Heart right ventricle (tissue), 16 donors: Measurements from ENCODE around the gene CCSER1. TPM values are rescaled to one million over a fixed set of nuclear protein-coding genes. Genes with fewer than 3 reads are reported as not detected.

Source experiments
- ATAC-seq, 8 donors: fragments of 200-7000 bp; cut with Tn5 transposase; one replicate each; pipeline ENCODE4 v1.9.1; 2020; ENCODE audit warnings: mild to moderate bottlenecking in 8 of 8, moderate library complexity in 8 of 8, moderate number of reproducible peaks in 1 of 8
- DNase-seq, 2 donors: peaks; one replicate each; pipeline ENCODE4 v3.0.0-alpha.2; 2020
- H3K27ac ChIP-seq, 10 donors: fragments of 200-600 bp; sonication (generic) in 2 of 10; one replicate each; pipeline versions ENCODE4 v1.5.0 to v1.8.0; 2020 to 2022; ENCODE audit warnings: mild to moderate bottlenecking in 3 of 10
- H3K27me3 ChIP-seq, 7 donors: fragments of 200-600 bp; one replicate each; pipeline ENCODE4 v1.8.0; 2021 to 2022; ENCODE audit warnings: mild to moderate bottlenecking in 2 of 7
- H3K36me3 ChIP-seq, 9 donors: fragments of 200-600 bp; sonication (generic) in 1 of 9; one replicate each; pipeline versions ENCODE4 v1.5.0 to v1.8.0; 2020 to 2022; ENCODE audit warnings: mild to moderate bottlenecking in 2 of 9
- H3K4me1 ChIP-seq, 9 donors: fragments of 200-600 bp; sonication (generic) in 1 of 9; one replicate each; pipeline versions ENCODE4 v1.5.0 to v1.8.0; 2020 to 2022; ENCODE audit warnings: mild to moderate bottlenecking in 4 of 9
- H3K4me3 ChIP-seq, 10 donors: fragments of 200-600 bp; sonication (generic) in 2 of 10; one replicate each; pipeline versions ENCODE4 v1.5.0 to v1.8.0; 2020 to 2022; ENCODE audit warnings: mild to moderate bottlenecking in 7 of 10, moderate library complexity in 2 of 10
- H3K9me3 ChIP-seq, 11 donors: fragments of 200-600 bp in 10 of 11; sonication (generic) in 2 of 11; one replicate each; pipeline versions ENCODE4 v1.5.0 to v1.8.0; 2013 to 2022; ENCODE audit warnings: mild to moderate bottlenecking in 2 of 11, control low read depth in 1 of 11, moderate library complexity in 1 of 11
- WGBS, 2 donors: extraction: QIAGEN DNeasy Blood & Tissue Kit; methylation state at CpG; one replicate each; pipeline ENCODE4 v1.1.7; 2013; ENCODE audit warnings: inconsistent platforms in 1 of 2; 5-methylcytosine and 5-hydroxymethylcytosine counted together
- intact Hi-C, 10 donors: fragments of 100-400 bp; cut with DNase I; formaldehyde crosslinking; loops; one replicate each; pipeline versions ENCODE4 v1.11.1 to v1.14.2; 2022
- polyA plus RNA-seq, 2 donors: library from polyadenylated mRNA; stranded (reverse); fragments of 200-250 nt; gene quantifications; one replicate each; pipeline ENCODE4 v1.2.3, GENCODE V29; 2013
- total RNA-seq, 10 donors: library from RNA; stranded (reverse); fragmentation: NEBNext Ultra II Directional in 3 of 10; extraction: Animal tissue kit (Norgen Biotek cat#: 25700) in 3 of 10; gene quantifications; one replicate each; pipeline versions ENCODE4 v1.2.1 to v1.2.4, GENCODE V29; 2021 to 2023
- TF ChIP-seq, protein P1 (sequence below), 9 donors: fragments of 200-600 bp; sonication (generic) in 2 of 9; IDR thresholded peaks; one replicate each; pipeline versions ENCODE4 v1.5.0 to v1.8.0; 2021 to 2022; ENCODE audit warnings: antibody characterized with exemption in 9 of 9, mild to moderate bottlenecking in 5 of 9, moderate library complexity in 1 of 9
- donor health status: Arrhythmogenic right ventricular cardiomyopathy.
- donor health status: ischemic (EF 13 %, LVEDD 7.1; RV severe dilation, severe dysfunction).
- donor health status: healthy with polysubstance abuse.
- donor health status: DM: no; HTN: yes; CAD: no.
- donor health status: DM: no; HTN: no; CAD: no.
- donor health status: ischemic (EF 25% LVEDD 6.9; RV normal size, moderate dysfunction).
- donor health status: ischemic (EF 25% LVEDD 5.7; RV mildly dilated, moderate dysfunction).
- donor health status: healthy.
- donor health status: DM: yes; HTN: yes; CAD: no.
- donor health status: Ischemic cardiomyopathy.
- donor health status: ischemic (EF 35%, LVEDD 5.7; RV mildly dilated, moderate dysfunction).
- donor health status: nonischemic (EF 11% LVEDD 7.7; RV severe dilation, severe dysfunction).
- donor health status: DM: yes; HTN: yes; CAD: no.
- donor health status: PGD.
- donor health status: ischemic (EF 29% LVEDD 5.4; RV normal size, mild dysfunction).
- donor health status: nonischemic (EF 23%, LVEDD 6.1; RV moderate dilation, normal function).

Gene CCSER1
- total and polyA plus RNA-seq, 12 donors, result 1.5 to 16.4 (median 12.0) TPM

DNA sequence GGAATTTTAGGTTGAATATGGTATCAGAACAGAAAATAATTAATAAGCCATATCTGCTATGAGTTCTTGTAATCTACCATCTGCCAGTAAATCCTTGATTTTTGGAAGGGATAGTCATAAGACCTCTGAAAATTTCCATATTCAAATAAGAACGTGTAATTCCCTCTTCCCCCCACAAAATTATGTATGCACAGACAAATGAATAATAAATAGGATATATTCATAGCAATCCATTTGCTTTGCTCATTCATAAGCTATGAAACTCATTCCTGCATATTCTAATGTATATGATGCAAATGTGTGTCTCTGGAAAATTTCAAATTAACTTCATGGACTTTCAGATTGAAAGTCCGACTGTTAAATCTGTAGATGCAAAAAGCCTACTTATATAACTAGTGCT lies 1343.5 kb downstream of the CCSER1 start:
- no peaks in the 10 kb centered on the region for H3K36me3 ChIP-seq
- 78 to 79% methylated on average over 2 of the region's 2 CpGs for WGBS, 2 donors
- intact Hi-C loops, result no loop called here
- H3K4me1 ChIP-seq, result no peaks in the 10 kb centered on the region
- ATAC-seq (no peak), DNase-seq (no peak)
- H3K9me3 ChIP-seq, result peaks cover 0 to 19% (median 0%) of the 10 kb centered on the region in 11 donors
- TF ChIP-seq, protein P1, sequence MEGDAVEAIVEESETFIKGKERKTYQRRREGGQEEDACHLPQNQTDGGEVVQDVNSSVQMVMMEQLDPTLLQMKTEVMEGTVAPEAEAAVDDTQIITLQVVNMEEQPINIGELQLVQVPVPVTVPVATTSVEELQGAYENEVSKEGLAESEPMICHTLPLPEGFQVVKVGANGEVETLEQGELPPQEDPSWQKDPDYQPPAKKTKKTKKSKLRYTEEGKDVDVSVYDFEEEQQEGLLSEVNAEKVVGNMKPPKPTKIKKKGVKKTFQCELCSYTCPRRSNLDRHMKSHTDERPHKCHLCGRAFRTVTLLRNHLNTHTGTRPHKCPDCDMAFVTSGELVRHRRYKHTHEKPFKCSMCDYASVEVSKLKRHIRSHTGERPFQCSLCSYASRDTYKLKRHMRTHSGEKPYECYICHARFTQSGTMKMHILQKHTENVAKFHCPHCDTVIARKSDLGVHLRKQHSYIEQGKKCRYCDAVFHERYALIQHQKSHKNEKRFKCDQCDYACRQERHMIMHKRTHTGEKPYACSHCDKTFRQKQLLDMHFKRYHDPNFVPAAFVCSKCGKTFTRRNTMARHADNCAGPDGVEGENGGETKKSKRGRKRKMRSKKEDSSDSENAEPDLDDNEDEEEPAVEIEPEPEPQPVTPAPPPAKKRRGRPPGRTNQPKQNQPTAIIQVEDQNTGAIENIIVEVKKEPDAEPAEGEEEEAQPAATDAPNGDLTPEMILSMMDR (IDR thresholded peaks at IDR 0.05), result no peak
- H3K27me3 ChIP-seq, result no peaks in the 10 kb centered on the region
- H3K4me3 ChIP-seq, result no peak overlapping the region
- H3K27ac ChIP-seq, result no peak overlapping the region

DNA sequence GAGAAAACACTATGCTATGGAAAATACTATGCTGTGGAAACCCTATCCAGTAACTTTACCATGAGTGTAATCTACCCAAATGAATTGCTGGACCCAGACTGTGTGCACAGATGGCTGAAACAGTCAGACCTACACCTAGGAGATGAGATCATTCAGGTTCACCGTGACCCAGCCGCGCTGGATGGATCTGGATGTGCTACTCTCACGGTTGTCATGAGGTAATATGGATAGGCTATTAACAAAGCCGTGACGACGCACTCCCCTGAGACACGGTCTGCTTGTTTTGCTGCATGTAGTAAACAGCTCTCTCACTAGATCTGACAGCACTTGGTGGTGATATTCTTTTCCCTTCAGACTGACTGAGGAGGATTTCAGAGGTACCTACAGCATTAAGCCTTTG lies 1344.1 kb downstream of the CCSER1 start:
- intact Hi-C loops, result no loop called here
- H3K4me1 ChIP-seq, result no peaks in the 10 kb centered on the region
- H3K27ac ChIP-seq, result no peak overlapping the region
- DNase-seq (no peak), ATAC-seq (no peak)
- WGBS, 2 donors, result 87 to 92% methylated on average over 8 of the region's 8 CpGs
- no peaks in the 10 kb centered on the region for H3K36me3 ChIP-seq
- no peaks in the 10 kb centered on the region for H3K27me3 ChIP-seq
- TF ChIP-seq, protein P1 (IDR thresholded peaks at IDR 0.05), result no peak
- no peak overlapping the region for H3K4me3 ChIP-seq
- H3K9me3 ChIP-seq, result peaks cover 0 to 19% (median 0%) of the 10 kb centered on the region in 11 donors

DNA sequence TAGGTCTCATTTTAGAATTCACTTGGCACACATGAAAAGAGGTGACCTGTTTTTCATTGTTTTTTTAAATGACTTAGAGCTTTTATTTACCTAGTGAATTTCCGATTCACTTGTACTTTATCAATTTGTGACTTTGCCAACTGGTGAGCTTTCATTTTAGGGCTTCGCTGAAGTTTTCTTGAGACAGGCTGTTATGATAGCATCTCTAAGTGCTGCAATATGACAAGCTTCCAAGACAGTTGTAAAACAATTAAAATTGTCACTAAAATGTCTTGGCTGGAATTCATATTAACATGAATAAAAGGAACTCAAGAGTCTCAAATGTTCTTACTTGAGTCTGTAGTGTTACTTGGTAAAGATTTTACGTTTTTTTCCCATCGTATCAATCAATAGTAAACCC lies 1344.9 kb downstream of the CCSER1 start:
- WGBS, 2 donors, result 46 to 61% methylated on average over 4 of the region's 4 CpGs
- Histone ChIP-seq H3K27me3 (no peaks in the 10 kb centered on the region), H3K9me3 (peaks cover 0 to 20% (median 0%) of the 10 kb centered on the region in 11 donors), H3K36me3 (no peaks in the 10 kb centered on the region), H3K4me1 (no peaks in the 10 kb centered on the region), H3K27ac (no peak overlapping the region), H3K4me3 (no peak overlapping the region)
- TF ChIP-seq, protein P1 (IDR thresholded peaks at IDR 0.05), result no peak
- ATAC-seq, result no peak
- intact Hi-C loops, result no loop called here
- DNase-seq, result no peak

DNA sequence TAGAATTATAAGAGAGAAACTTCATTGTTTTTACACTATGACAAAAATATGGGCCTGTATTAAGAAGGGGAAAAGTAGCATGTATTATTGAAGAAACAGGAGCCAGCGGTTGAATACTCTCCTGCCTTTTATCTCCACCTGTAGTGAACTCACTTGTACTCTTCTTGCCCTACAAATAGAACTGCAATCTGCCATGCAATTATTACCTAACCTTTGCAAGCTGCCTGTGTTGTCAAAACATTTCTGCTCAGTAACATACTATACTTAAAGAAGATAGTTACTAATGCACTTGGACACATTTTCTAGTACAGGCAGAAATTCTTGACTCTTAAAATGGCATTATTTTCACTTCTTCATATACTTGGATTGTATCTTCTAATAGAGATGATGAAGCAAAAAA lies 1358.2 kb downstream of the CCSER1 start:
- DNase-seq (no peak), ATAC-seq (peak in 2 of 8 donors; percentile 58 to 74)
- WGBS, 2 donors, result 43 to 69% methylated on average over 1 of the region's 1 CpG
- TF ChIP-seq, protein P1 (IDR thresholded peaks at IDR 0.05), result no peak
- no peaks in the 10 kb centered on the region for H3K27me3 ChIP-seq
- H3K27ac ChIP-seq, result no peak overlapping the region
- H3K36me3 ChIP-seq, result no peaks in the 10 kb centered on the region
- peaks cover 0 to 21% (median 0%) of the 10 kb centered on the region in 11 donors for H3K9me3 ChIP-seq
- intact Hi-C loops, result no loop called here
- H3K4me3 ChIP-seq, result no peak overlapping the region
- no peaks in the 10 kb centered on the region for H3K4me1 ChIP-seq
